K562 (cell line): ENCODE measurements around the gene TULP4. TPM values are rescaled to one million over a fixed set of nuclear protein-coding genes. Genes with fewer than 3 reads are reported as not detected.

ENCODE experiments used
- ATAC-seq: fragments of 200-7000 bp; cut with Tn5 transposase; 3 replicates; pipeline ENCODE4 v1.9.1; 2020; ENCODE audit warnings: moderate library complexity
- BruUV-seq: library from RNA; stranded (reverse); fragments of 400-500 nt; replicated peaks from 2 replicates; lab custom pipeline; 2021; lab: Mats Ljungman, UMichigan
- CTCF ChIA-PET: fragments of 300-600 bp; formaldehyde crosslinking; extraction: SDS; loops from one replicate; lab custom pipeline; 2021; ENCODE audit warnings: low intra/inter-chr PET ratio; lab: Yijun Ruan, JAX
- POLR2A ChIA-PET: fragments of 300-600, 350-650 bp; sonication (Branson Sonifier 250); formaldehyde crosslinking; extraction: SDS; loops from one replicate; lab custom pipeline; 2021; ENCODE audit warnings: antibody characterized with exemption, inconsistent platforms; lab: Yijun Ruan, JAX
- DNase-seq, 4 experiments: peaks; one replicate each; pipeline versions ENCODE4 v3.0.0 to v3.0.0-alpha.2; 2011 to 2018; ENCODE audit warnings: low spot score in 3 of 4, mixed read lengths in 3 of 4; ENCODE audit errors: extremely low read depth in 1 of 4
- FAIRE-seq: peaks from 2 replicates; lab custom pipeline; 2011; peaks lifted over from hg19 to GRCh38; lab: Jason Lieb, UNC
- H2AFZ ChIP-seq: 2 replicates; pipeline ENCODE4 v1.6.0; 2011; ENCODE audit warnings: low read depth, low read length, control low read depth, inconsistent platforms
- H3K27ac ChIP-seq: fragments of 200-600 bp; 3 replicates; pipeline ENCODE4 v1.8.0; 2011; ENCODE audit warnings: low read depth, mild to moderate bottlenecking, control low read depth, inconsistent platforms, low read length, moderate library complexity, mixed read lengths; ENCODE audit errors: extremely low read depth
- H3K27me3 ChIP-seq, 2 experiments: fragments of 300-600 bp in 1 of 2; 2 replicates in 1 of 2; 3 replicates in 1 of 2; pipeline versions ENCODE4 v1.6.0 to v1.8.0; 2011; ENCODE audit warnings: inconsistent platforms in 2 of 2, low read length in 2 of 2, mild to moderate bottlenecking in 1 of 2, mixed read lengths in 1 of 2, moderate library complexity in 1 of 2; ENCODE audit not compliant: control insufficient read depth in 2 of 2, insufficient read depth in 2 of 2
- H3K36me3 ChIP-seq: fragments of 300-600 bp; 3 replicates; pipeline ENCODE4 v1.8.0; 2011; ENCODE audit warnings: mild to moderate bottlenecking, low read length, inconsistent platforms; ENCODE audit not compliant: control insufficient read depth, insufficient read depth
- H3K4me1 ChIP-seq, 2 experiments: fragments of 200-600 bp in 1 of 2; replicated peaks in 1 of 2; 2 replicates in 1 of 2; 3 replicates in 1 of 2; pipeline versions ENCODE4 v1.5.1 to v1.8.0; 2011; ENCODE audit warnings: inconsistent platforms in 2 of 2, low read length in 2 of 2, mild to moderate bottlenecking in 1 of 2, mixed read lengths in 1 of 2, moderate library complexity in 1 of 2; ENCODE audit not compliant: control insufficient read depth in 2 of 2, insufficient read depth in 2 of 2
- H3K4me2 ChIP-seq: 2 replicates; pipeline ENCODE4 v1.6.1; 2011; ENCODE audit warnings: low read length, control low read depth, inconsistent platforms, mixed read lengths; ENCODE audit not compliant: insufficient read depth
- H3K4me3 ChIP-seq: fragments of 200-600 bp; sonication (generic), shearing (Covaris generic); 2 replicates; pipeline ENCODE4 v1.5.1; 2016; ENCODE audit warnings: control low read depth, inconsistent platforms
- H3K79me2 ChIP-seq: fragments of 200-600 bp; 3 replicates; pipeline ENCODE4 v1.8.0; 2011; ENCODE audit warnings: low read length, inconsistent platforms; ENCODE audit not compliant: control insufficient read depth, insufficient read depth
- H3K9ac ChIP-seq, 2 experiments: 2 replicates each; pipeline versions ENCODE4 v1.6.0 to v1.6.1; 2011; ENCODE audit warnings: low read depth in 2 of 2, low read length in 2 of 2, control low read depth in 1 of 2, inconsistent platforms in 1 of 2, mild to moderate bottlenecking in 1 of 2, mixed read lengths in 1 of 2; ENCODE audit not compliant: insufficient read depth in 1 of 2
- H3K9me1 ChIP-seq: one replicate; pipeline ENCODE4 v1.6.0; 2011; ENCODE audit warnings: inconsistent platforms, mild to moderate bottlenecking, low read length, moderate library complexity; ENCODE audit not compliant: control insufficient read depth, insufficient read depth
- H3K9me3 ChIP-seq: replicated peaks from 2 replicates; pipeline ENCODE4 v1.5.1; 2011; ENCODE audit warnings: low read depth, low read length, inconsistent platforms; ENCODE audit not compliant: control insufficient read depth, insufficient read depth
- H4K20me1 ChIP-seq: replicated peaks from 2 replicates; pipeline ENCODE4 v1.6.1; 2011; ENCODE audit warnings: low read length, inconsistent platforms, mixed read lengths; ENCODE audit not compliant: control insufficient read depth, insufficient read depth
- JUN ChIP-seq, 2 experiments: sonication (generic) in 1 of 2; formaldehyde crosslinking in 1 of 2; IDR thresholded peaks; 2 replicates each; pipeline versions ENCODE4 v1.6.1 to v1.8.0; 2012 to 2022; ENCODE audit warnings: borderline replicate concordance in 2 of 2, mild to moderate bottlenecking in 2 of 2, improper control_type of control experiment in 1 of 2, low read depth in 1 of 2, low read length in 1 of 2, missing genetic modification reagents in 1 of 2
- POLR2A ChIP-seq: fragments of 450-650 bp; conservative IDR thresholded peaks from 2 replicates; pipeline ENCODE4 v1.6.1; 2016
- RBBP5 ChIP-seq: fragments of 200-600 bp; sonication (generic); IDR thresholded peaks from 2 replicates; pipeline ENCODE4 v1.6.1; 2012; ENCODE audit warnings: borderline replicate concordance, mild to moderate bottlenecking, low read length, control low read depth, inconsistent platforms; ENCODE audit not compliant: insufficient read depth, poor library complexity, severe bottlenecking
- ZFP1 ChIP-seq: fragments of 450-650 bp; formaldehyde crosslinking; IDR thresholded peaks from 2 replicates; pipeline ENCODE4 v1.4.0; 2020; ENCODE audit warnings: mild to moderate bottlenecking, mixed read lengths
- ZNF583 ChIP-seq: fragments of 250-450 bp; sonication (Bioruptor Pico); IDR thresholded peaks from 2 replicates; pipeline ENCODE4 v1.4.0; 2020
- WGBS: fragments of 100-300 bp; shearing (Covaris generic); methylation state at CpG from one replicate; pipeline ENCODE4 v1.1.6; 2016; ENCODE audit warnings: low coverage, mixed read lengths; ENCODE audit not compliant: insufficient coverage; ENCODE audit errors: missing lambda C conversion rate; 5-methylcytosine and 5-hydroxymethylcytosine counted together
- in situ Hi-C: fragments of 300-500 bp; cut with MboI; formaldehyde crosslinking; loops from 4 replicates; pipeline ENCODE4 v1.15.0; 2018; ENCODE audit warnings: inconsistent platforms, mixed read lengths
- intact Hi-C: fragments of 100-400 bp; cut with micrococcal nuclease; formaldehyde crosslinking; loops from 2 replicates; pipeline ENCODE4 v1.14.2; 2022
- polyA plus RNA-seq, 8 experiments: library from polyadenylated mRNA; depleted of rRNA in 4 of 8; stranded (reverse) in 5 of 8; unstranded in 3 of 8; fragments of >200 nt; fragmentation: Nextera tagmentation in 2 of 8; fragmentation: Illumina TruSeq in 1 of 8; extraction: Ambion mirVana in 2 of 8; extraction: Trizol in 1 of 8; gene quantifications; 2 replicates each; pipeline versions ENCODE4 v1.2.1 to v1.2.3, GENCODE V29; 2011 to 2014; ENCODE audit warnings: inconsistent platforms in 1 of 8, missing spikeins in 1 of 8
- total RNA-seq, 7 experiments: library from RNA; depleted of rRNA in 6 of 7; stranded (reverse); fragments of >200 nt in 6 of 7; fragmentation: Illumina TruSeq in 2 of 7; extraction: Trizol in 2 of 7; gene quantifications; 2 replicates each; pipeline versions ENCODE4 v1.2.1 to v1.2.3, GENCODE V29; 2011 to 2021; ENCODE audit warnings: low replicate concordance in 1 of 7

Gene TULP4
- total and polyA plus RNA-seq, 9 of the 15 experiments (the other 6 are each of a cell fraction or from before 2014, with no cell fraction given) = 1.2 to 50.4 (median 11.0) TPM

- no peaks in the 10 kb centered on the region for H3K9me3 ChIP-seq
- DNase-seq = no peak
- H3K4me1 ChIP-seq = no peaks in the 10 kb centered on the region; a peak in 1 of 5 replicates
- H3K4me3 ChIP-seq = no peak overlapping the region
- WGBS = 84% methylated on average over 11 of the region's 11 CpGs
- POLR2A ChIA-PET = interaction anchor here (0.6 to 2.1 kb wide), 6 partner anchors 9 to 136 kb away, joined by 3 to 7 read pairs (median 4); partner anchors contain the start of gene TMEM181
- peaks cover 9% of the 10 kb centered on the region; the same call in 1 of the 3 replicates for H3K36me3 ChIP-seq
- CTCF ChIA-PET = no interaction called here
- BruUV-seq = no TSS peak
- intact Hi-C loops (no loop called here), in situ Hi-C loops (no loop called here)
- H4K20me1 ChIP-seq = no peaks in the 10 kb centered on the region
- TF ChIP-seq RBBP5 = no peak
- H3K9ac ChIP-seq = 0 out of 4 replicates have a peak overlapping the region, but pooled peaks of 1 of the 2 experiments have one; percentile 50
- ATAC-seq = no peak
- H3K27me3 ChIP-seq = peaks cover 0 to 10% of the 10 kb centered on the region in 2 experiments; a peak in 2 of 5 replicates
- no peak overlapping the region for H3K4me2 ChIP-seq
- H3K27ac ChIP-seq = no peak overlapping the region
- no peaks in the 10 kb centered on the region for H3K79me2 ChIP-seq
- H2AFZ ChIP-seq = no peak overlapping the region
- no peak for FAIRE-seq
- H3K9me1 ChIP-seq = no peaks in the 10 kb centered on the region
These were observed 197.2 kb downstream of the TULP4 start for GRCh38 chr6:158509465-158509864.

GRCh38 chr6:158512809-158513208 is 200.5 kb downstream of the TULP4 start:
- Histone ChIP-seq H4K20me1 (no peaks in the 10 kb centered on the region), H3K4me1 (no peaks in the 10 kb centered on the region), H3K27me3 (peaks cover 18 to 41% of the 10 kb centered on the region in 2 experiments), H3K27ac (no peak overlapping the region), H3K4me2 (no peak overlapping the region), H2AFZ (no peak overlapping the region), H3K79me2 (no peaks in the 10 kb centered on the region), H3K9me1 (no peaks in the 10 kb centered on the region), H3K9me3 (no peaks in the 10 kb centered on the region), H3K9ac (no peak overlapping the region), H3K36me3 (no peaks in the 10 kb centered on the region), H3K4me3 (no peak overlapping the region)
- peak; percentile 37 for FAIRE-seq
- ATAC-seq = no peak
- BruUV-seq = no TSS peak
- no peak for DNase-seq
- intact Hi-C loops = no loop called here
- in situ Hi-C loops = no loop called here
- POLR2A ChIA-PET = interaction anchor here (0.5 to 1.0 kb wide), 2 partner anchors 17 to 307 kb away, joined by 3 read pairs; partner anchors contain the start of gene EZR
- no peak for TF ChIP-seq ZNF583
- no peak for TF ChIP-seq ZFP1 (CRISPR knock-in tag)
- TF ChIP-seq JUN (IDR thresholded peaks at IDR 0.05; ENCODE audit: borderline replicate concordance, low read depth, low read length) = no peak
- no peak for TF ChIP-seq JUN (CRISPR knock-in tag; IDR thresholded peaks at IDR 0.05; ENCODE audit: borderline replicate concordance)
- TF ChIP-seq POLR2A = 0 out of 2 replicates have a peak, but pooled peaks have one; percentile 8
- CTCF ChIA-PET = no interaction called here
- WGBS = 26% methylated on average over 4 of the region's 4 CpGs
